ENCODE results near the gene FAM241A. TPM values are rescaled to one million over a fixed set of nuclear protein-coding genes. Genes with fewer than 3 reads are reported as not detected.

FAM241A gene
- total RNA-seq, 3 donors from 2014 or later (not counting 1 experiment from before 2014, with no cell fraction given), result 0.36 to 0.75 (median 0.40) TPM

GRCh38 chr4:112140536-112140935, 4.7 kb upstream of the FAM241A start:
- Mint-ChIP-seq H3K27ac (no peak overlapping the region), H3K36me3 (no peaks in the 10 kb centered on the region), H3K4me3 (no peak overlapping the region), H3K4me1 (peaks cover 0 to 6% of the 10 kb centered on the region in 2 donors), H3K9me3 (no peaks in the 10 kb centered on the region), H3K27me3 (ENCODE audit: low read depth in 2 of 2) (peaks cover 15 to 18% of the 10 kb centered on the region in 2 donors)
- Histone ChIP-seq H3K27me3 (ENCODE audit: control insufficient read depth, insufficient read depth, low read length) (peaks cover 2% of the 10 kb centered on the region), H3K4me1 (ENCODE audit: control insufficient read depth, insufficient read depth, low read length) (peaks cover 4% of the 10 kb centered on the region), H3K36me3 (ENCODE audit: control insufficient read depth, insufficient read depth, low read length) (no peaks in the 10 kb centered on the region), H3K4me3 (ENCODE audit: low read length) (no peak overlapping the region), H3K27ac (ENCODE audit: low read length) (no peak overlapping the region), H3K9me3 (ENCODE audit: control insufficient read depth, insufficient read depth, low read length) (no peaks in the 10 kb centered on the region)
- TF ChIP-seq CTCF (IDR thresholded peaks at IDR 0.05), result no peak
- WGBS (ENCODE audit: insufficient coverage), result no CpG with 5 or more reads among the region's 2 CpGs
- ATAC-seq (no peak), DNase-seq (no peak)
- intact Hi-C loops (cut with micrococcal nuclease), result no loop called here

- Histone ChIP-seq H3K4me1 (ENCODE audit: control insufficient read depth, insufficient read depth, low read length) (peaks cover 7% of the 10 kb centered on the region), H3K9me3 (ENCODE audit: control insufficient read depth, insufficient read depth, low read length) (no peaks in the 10 kb centered on the region), H3K4me3 (ENCODE audit: low read length) (no peak overlapping the region), H3K27me3 (ENCODE audit: control insufficient read depth, insufficient read depth, low read length) (peaks cover 2% of the 10 kb centered on the region), H3K27ac (ENCODE audit: low read length) (no peak overlapping the region), H3K36me3 (ENCODE audit: control insufficient read depth, insufficient read depth, low read length) (no peaks in the 10 kb centered on the region)
- peaks cover 6 to 7% of the 10 kb centered on the region in 2 donors for H3K4me1 Mint-ChIP-seq
- TF ChIP-seq CTCF (IDR thresholded peaks at IDR 0.05), result no peak
- DNase-seq, result no peak
- H3K27me3 Mint-ChIP-seq (ENCODE audit: low read depth in 2 of 2), result peaks cover 5 to 10% of the 10 kb centered on the region in 2 donors
- H3K36me3 Mint-ChIP-seq, result no peaks in the 10 kb centered on the region
- no peak overlapping the region for H3K27ac Mint-ChIP-seq
- intact Hi-C loops (cut with micrococcal nuclease), result no loop called here
- H3K9me3 Mint-ChIP-seq, result no peaks in the 10 kb centered on the region
- 74% methylated on average over 6 of the region's 6 CpGs for WGBS (ENCODE audit: insufficient coverage)
- no peak overlapping the region for H3K4me3 Mint-ChIP-seq
- no peak for ATAC-seq
Measured at GRCh38 chr4:112141366-112142138, 3.7 kb upstream of the FAM241A start.

GRCh38 chr4:112142182-112142581, 3.1 kb upstream of the FAM241A start:
- Histone ChIP-seq H3K36me3 (ENCODE audit: control insufficient read depth, insufficient read depth, low read length) (no peaks in the 10 kb centered on the region), H3K9me3 (ENCODE audit: control insufficient read depth, insufficient read depth, low read length) (no peaks in the 10 kb centered on the region), H3K4me3 (ENCODE audit: low read length) (no peak overlapping the region), H3K4me1 (ENCODE audit: control insufficient read depth, insufficient read depth, low read length) (peaks cover 7% of the 10 kb centered on the region), H3K27me3 (ENCODE audit: control insufficient read depth, insufficient read depth, low read length) (peaks cover 3% of the 10 kb centered on the region), H3K27ac (ENCODE audit: low read length) (no peak overlapping the region)
- H3K27ac Mint-ChIP-seq, result no peak overlapping the region
- WGBS (ENCODE audit: insufficient coverage), result 90% methylated on average over 2 of the region's 2 CpGs
- H3K4me3 Mint-ChIP-seq, result no peak overlapping the region
- H3K9me3 Mint-ChIP-seq, result no peaks in the 10 kb centered on the region
- no peaks in the 10 kb centered on the region for H3K36me3 Mint-ChIP-seq
- no peak for TF ChIP-seq CTCF (IDR thresholded peaks at IDR 0.05)
- peaks cover 5 to 9% of the 10 kb centered on the region in 2 donors for H3K27me3 Mint-ChIP-seq (ENCODE audit: low read depth in 2 of 2)
- ATAC-seq (no peak), DNase-seq (no peak)
- H3K4me1 Mint-ChIP-seq, result peaks cover 6 to 10% of the 10 kb centered on the region in 2 donors
- intact Hi-C loops (cut with micrococcal nuclease), result no loop called here

All from natural killer cell (primary cell).